Daoy (cell line): Measurements from ENCODE around the gene INCA1. TPM values are rescaled to one million over a fixed set of nuclear protein-coding genes. Genes with fewer than 3 reads are reported as not detected.

Experiments used
- DNase-seq: peaks from one replicate; pipeline ENCODE4 v3.0.0-alpha.2; 2015; ENCODE audit warnings: low read depth
- total RNA-seq: library from RNA; depleted of rRNA; stranded (reverse); fragments of >200 nt; shearing (Covaris generic); gene quantifications from 2 replicates; pipeline ENCODE4 v1.2.3, GENCODE V29; 2014

Gene INCA1
- total RNA-seq, 1 experiment from 2014 or later, result 0.23 TPM

- peak; percentile 78 for DNase-seq
These were observed 14.6 kb upstream of the INCA1 start for GRCh38 chr17:5011928-5012327.

GRCh38 chr17:5003214-5003867 is 6.0 kb upstream of the INCA1 start:
- no peak for DNase-seq

GRCh38 chr17:5002121-5002788 is 4.9 kb upstream of the INCA1 start:
- DNase-seq, result no peak

GRCh38 chr17:5000237-5000639 is 2.9 kb upstream of the INCA1 start:
- DNase-seq, result no peak

- DNase-seq, result no peak
These were observed 2.2 kb upstream of the INCA1 start for GRCh38 chr17:4999430-5000093.

GRCh38 chr17:4998732-4999429 is 1.6 kb upstream of the INCA1 start:
- no peak for DNase-seq

- DNase-seq, result no peak
These were observed 857 bp upstream of the INCA1 start for GRCh38 chr17:4998027-4998731.

- DNase-seq, result no peak
These were observed 3.2 kb downstream of the INCA1 start for GRCh38 chr17:4994081-4994595.

- DNase-seq, result no peak
These were observed 9.4 kb downstream of the INCA1 start for GRCh38 chr17:4987767-4988567.

GRCh38 chr17:4986951-4987766 is 10.2 kb downstream of the INCA1 start, which contains the start of gene CAMTA2:
TSS of gene CAMTA2 (minus strand) at chr17:4987675. CDS start at chr17:4986222, 1,453 bp downstream.
- peak; percentile 88 for DNase-seq

GRCh38 chr17:4986403-4986802 is 10.9 kb downstream of the INCA1 start:
- DNase-seq, result no peak

- DNase-seq, result no peak
These were observed 15.0 kb downstream of the INCA1 start for GRCh38 chr17:4982305-4982704.

- DNase-seq, result peak; percentile 53
These were observed 16.6 kb downstream of the INCA1 start for GRCh38 chr17:4980644-4981216.

- no peak for DNase-seq
These were observed 18.6 kb downstream of the INCA1 start for GRCh38 chr17:4978726-4979125.

GRCh38 chr17:4974115-4974670 is 23.1 kb downstream of the INCA1 start:
- no peak for DNase-seq

GRCh38 chr17:4973256-4974114 is 23.8 kb downstream of the INCA1 start:
- DNase-seq, result no peak

- DNase-seq, result no peak
These were observed 24.6 kb downstream of the INCA1 start for GRCh38 chr17:4972752-4973151.

- no peak for DNase-seq
These were observed 25.0 kb downstream of the INCA1 start for GRCh38 chr17:4972322-4972721.
